Naive B cell (primary cell): ENCODE results near the gene MACC1. TPM values are rescaled to one million over a fixed set of nuclear protein-coding genes. Genes with fewer than 3 reads are reported as not detected.
"Not testable (repeated sequence)": the region's sequence is repeated elsewhere in the genome, so short reads cannot be mapped to it uniquely, and the experiment has no call there.

Experiments
- ATAC-seq, 2 donors: fragments of 150-1000 bp; cut with Tn5 transposase; 2 replicates each; pipeline ENCODE4 v1.10.0; 2021; ENCODE audit warnings: low read depth in 2 of 2, mild to moderate bottlenecking in 2 of 2, moderate library complexity in 2 of 2
- DNase-seq: peaks from one replicate; pipeline ENCODE4 v3.0.0; 2022
- H3K27ac Mint-ChIP-seq, 6 donors: one replicate each; pipeline ENCODE4 v1.8.0; 2020 to 2022; ENCODE audit warnings: mild to moderate bottlenecking in 6 of 6, mixed read lengths in 6 of 6, moderate library complexity in 5 of 6, inconsistent platforms in 2 of 6
- H3K27me3 Mint-ChIP-seq, 3 donors: one replicate each; pipeline ENCODE4 v1.8.0; 2021 to 2022; ENCODE audit warnings: mixed read lengths in 3 of 3, mild to moderate bottlenecking in 1 of 3
- H3K36me3 Mint-ChIP-seq, 2 donors: one replicate each; pipeline ENCODE4 v1.8.0; 2020 to 2022; ENCODE audit warnings: mixed read lengths in 2 of 2, inconsistent platforms in 1 of 2, mild to moderate bottlenecking in 1 of 2
- H3K4me1 Mint-ChIP-seq, 3 donors: one replicate each; pipeline ENCODE4 v1.8.0; 2020 to 2022; ENCODE audit warnings: mixed read lengths in 3 of 3, inconsistent platforms in 1 of 3, mild to moderate bottlenecking in 1 of 3, moderate library complexity in 1 of 3
- H3K4me3 Mint-ChIP-seq, 8 donors: one replicate each; pipeline ENCODE4 v1.8.0; 2020 to 2022; ENCODE audit warnings: mild to moderate bottlenecking in 8 of 8, mixed read lengths in 8 of 8, moderate library complexity in 8 of 8, inconsistent platforms in 2 of 8
- H3K9me3 Mint-ChIP-seq, 7 donors: one replicate each; pipeline ENCODE4 v1.8.0; 2020 to 2022; ENCODE audit warnings: mixed read lengths in 7 of 7, mild to moderate bottlenecking in 5 of 7, inconsistent platforms in 2 of 7, moderate library complexity in 1 of 7
- polyA plus RNA-seq, 6 donors: library from polyadenylated mRNA; unstranded; fragments of 300-500 nt; fragmentation: Illumina TruSeq; gene quantifications; one replicate each; pipeline ENCODE4 v1.2.3, GENCODE V29; 2021; ENCODE audit warnings: low read depth in 6 of 6

The MACC1 gene
- polyA plus RNA-seq, 6 donors from 2014 or later, result 0.06 to 1.9 (median 0.89) TPM

GRCh38 chr7:20146451-20146850 is 70.7 kb downstream of the MACC1 start:
- no peak for DNase-seq
- H3K4me1 Mint-ChIP-seq, result peaks cover 8 to 12% (median 10%) of the 10 kb centered on the region in 3 donors
- no peaks in the 10 kb centered on the region for H3K9me3 Mint-ChIP-seq
- no peaks in the 10 kb centered on the region for H3K27me3 Mint-ChIP-seq
- peaks cover 11 to 19% of the 10 kb centered on the region in 2 donors for H3K36me3 Mint-ChIP-seq
- no peak for ATAC-seq
- no peak overlapping the region for H3K27ac Mint-ChIP-seq
- H3K4me3 Mint-ChIP-seq, result no peak overlapping the region

GRCh38 chr7:20144801-20145200 is 72.4 kb downstream of the MACC1 start:
- Mint-ChIP-seq H3K36me3 (peaks cover 19 to 20% of the 10 kb centered on the region in 2 donors), H3K27me3 (no peaks in the 10 kb centered on the region), H3K27ac (peak overlapping the region in 1 of 6 donors; percentile 16), H3K4me3 (no peak overlapping the region), H3K4me1 (peaks cover 0 to 7% (median 0%) of the 10 kb centered on the region in 3 donors), H3K9me3 (no peaks in the 10 kb centered on the region)
- ATAC-seq (no peak), DNase-seq (no peak)

- Mint-ChIP-seq H3K36me3 (peaks cover 19 to 23% of the 10 kb centered on the region in 2 donors), H3K27ac (no peak overlapping the region), H3K27me3 (no peaks in the 10 kb centered on the region), H3K4me1 (peaks cover 0 to 7% (median 0%) of the 10 kb centered on the region in 3 donors), H3K4me3 (no peak overlapping the region), H3K9me3 (no peaks in the 10 kb centered on the region)
- DNase-seq, result no peak
- no peak for ATAC-seq
Observed at GRCh38 chr7:20141666-20142065, 75.5 kb downstream of the MACC1 start.

DNA sequence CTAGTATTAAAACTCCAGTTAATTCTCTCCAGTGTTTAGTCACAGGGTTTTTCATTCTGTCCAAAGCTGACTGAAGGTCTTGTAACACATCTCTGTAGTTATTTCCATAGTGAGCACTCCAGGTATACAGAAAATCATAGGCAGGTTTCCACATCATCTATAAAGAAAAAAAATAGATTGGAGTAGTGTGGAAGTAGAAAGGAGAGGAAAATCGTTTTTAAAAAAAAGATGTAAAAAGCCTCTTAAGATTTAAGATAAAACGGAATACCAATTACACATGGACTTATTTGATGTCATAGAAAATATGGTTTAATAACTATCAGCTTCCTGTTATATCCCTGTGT is 76.2 kb downstream of the MACC1 start:
- Mint-ChIP-seq H3K27me3 (no peaks in the 10 kb centered on the region), H3K9me3 (no peaks in the 10 kb centered on the region), H3K4me3 (no peak overlapping the region), H3K36me3 (peaks cover 19 to 20% of the 10 kb centered on the region in 2 donors), H3K4me1 (peaks cover 0 to 7% (median 0%) of the 10 kb centered on the region in 3 donors), H3K27ac (peak overlapping the region in 1 of 6 donors; percentile 57)
- DNase-seq (no peak), ATAC-seq (no peak)

DNA sequence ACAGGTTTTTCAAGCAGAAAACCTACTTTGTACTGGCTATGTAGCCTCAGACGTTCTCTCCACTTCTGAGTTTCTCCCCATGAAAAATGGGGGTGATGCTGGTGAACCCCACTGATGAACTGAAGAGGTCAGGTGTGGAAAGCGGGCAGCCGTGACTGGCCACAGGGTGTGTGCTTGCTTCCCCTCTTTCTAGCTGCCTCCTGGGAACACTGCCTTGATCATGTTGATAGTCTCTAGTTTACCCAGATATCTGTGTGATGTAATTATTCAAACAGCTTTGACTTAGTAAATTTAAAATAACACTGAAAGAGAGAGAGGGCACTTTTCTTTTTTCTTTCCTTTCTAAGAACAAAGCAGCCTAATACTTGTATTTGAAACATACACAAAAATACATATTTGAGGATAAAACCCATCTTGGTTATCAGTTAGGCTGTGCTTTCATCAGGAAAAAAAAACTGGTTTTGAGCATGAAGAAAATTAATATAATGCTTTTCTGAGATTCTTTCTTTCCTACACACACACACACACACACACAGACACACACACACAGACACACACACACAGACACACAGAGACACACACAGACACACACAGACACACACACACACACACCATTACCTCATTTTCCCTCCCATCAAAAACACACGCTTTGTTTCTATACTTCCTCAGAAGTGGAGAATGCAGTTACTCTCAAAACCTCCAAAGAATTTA is 76.7 kb downstream of the MACC1 start:
- Mint-ChIP-seq H3K4me1 (peaks cover 0 to 5% (median 0%) of the 10 kb centered on the region in 3 donors), H3K9me3 (no peaks in the 10 kb centered on the region), H3K4me3 (no peak overlapping the region), H3K36me3 (peaks cover 18 to 20% of the 10 kb centered on the region in 2 donors), H3K27me3 (no peaks in the 10 kb centered on the region), H3K27ac (peak overlapping the region in 2 of 6 donors; percentile 12 to 57)
- DNase-seq, result no peak
- no peak for ATAC-seq

GRCh38 chr7:20136647-20137046 is 80.5 kb downstream of the MACC1 start:
- H3K27ac Mint-ChIP-seq, result no peak overlapping the region
- no peaks in the 10 kb centered on the region for H3K27me3 Mint-ChIP-seq
- H3K9me3 Mint-ChIP-seq, result no peaks in the 10 kb centered on the region
- H3K4me3 Mint-ChIP-seq, result no peak overlapping the region
- DNase-seq (no peak), ATAC-seq (no peak)
- H3K4me1 Mint-ChIP-seq, result no peaks in the 10 kb centered on the region
- peaks cover 0 to 21% of the 10 kb centered on the region in 2 donors for H3K36me3 Mint-ChIP-seq

GRCh38 chr7:20133803-20134202 is 83.4 kb downstream of the MACC1 start:
- no peaks in the 10 kb centered on the region for H3K4me1 Mint-ChIP-seq
- no peaks in the 10 kb centered on the region for H3K27me3 Mint-ChIP-seq
- no peak for DNase-seq
- no peak overlapping the region for H3K27ac Mint-ChIP-seq
- no peak for ATAC-seq
- H3K9me3 Mint-ChIP-seq, result no peaks in the 10 kb centered on the region
- H3K4me3 Mint-ChIP-seq, result no peak overlapping the region
- H3K36me3 Mint-ChIP-seq, result peaks cover 0 to 6% of the 10 kb centered on the region in 2 donors

DNA sequence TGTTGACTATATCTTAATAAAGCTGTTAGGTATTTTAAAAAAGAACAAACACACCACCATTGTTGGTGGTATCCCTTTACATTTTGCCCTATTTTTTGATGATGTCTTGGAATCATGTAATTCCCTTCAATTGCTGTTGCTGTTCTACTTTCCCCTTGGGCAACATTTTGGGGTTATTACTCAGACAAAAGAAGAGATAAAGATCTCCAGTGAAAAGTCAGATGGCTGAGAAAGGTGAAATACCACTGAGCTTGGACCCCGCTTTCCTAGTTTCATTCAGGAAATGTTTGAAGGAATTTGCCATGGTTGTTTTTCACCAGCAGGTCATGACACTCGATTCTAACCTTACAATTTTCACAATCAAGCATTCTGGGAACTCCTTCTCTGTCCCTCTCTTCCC is 84.6 kb downstream of the MACC1 start:
- Mint-ChIP-seq H3K9me3 (no peaks in the 10 kb centered on the region), H3K4me3 (no peak overlapping the region), H3K27ac (no peak overlapping the region), H3K36me3 (peaks cover 0 to 6% of the 10 kb centered on the region in 2 donors), H3K27me3 (no peaks in the 10 kb centered on the region), H3K4me1 (no peaks in the 10 kb centered on the region)
- DNase-seq (no peak), ATAC-seq (no peak)

GRCh38 chr7:20131776-20132175 is 85.4 kb downstream of the MACC1 start:
- no peaks in the 10 kb centered on the region for H3K27me3 Mint-ChIP-seq
- no peaks in the 10 kb centered on the region for H3K9me3 Mint-ChIP-seq
- H3K4me1 Mint-ChIP-seq, result no peaks in the 10 kb centered on the region
- ATAC-seq (no peak), DNase-seq (no peak)
- peaks cover 0 to 6% of the 10 kb centered on the region in 2 donors for H3K36me3 Mint-ChIP-seq
- H3K4me3 Mint-ChIP-seq, result no peak overlapping the region
- H3K27ac Mint-ChIP-seq, result no peak overlapping the region

DNA sequence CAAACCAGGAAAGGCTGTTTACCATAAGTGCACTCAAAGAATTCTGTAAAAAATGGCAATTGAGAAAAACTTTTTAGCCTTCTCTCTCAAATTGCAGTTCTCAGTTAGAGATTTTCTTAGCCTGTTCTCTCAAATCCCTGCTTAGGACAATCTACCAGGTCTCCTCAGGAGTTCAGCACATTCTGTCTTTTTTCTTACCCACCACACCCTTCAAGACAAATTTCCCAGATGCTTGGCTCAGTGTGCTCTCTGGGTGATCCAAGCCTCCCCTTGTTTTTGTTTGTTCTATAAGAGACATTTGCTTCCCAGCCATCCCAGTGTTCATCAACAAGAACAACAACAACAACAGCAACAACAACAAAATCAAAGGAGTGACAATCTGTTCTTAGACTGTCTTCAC is 87.3 kb downstream of the MACC1 start:
- H3K36me3 Mint-ChIP-seq, result peaks cover 0 to 6% of the 10 kb centered on the region in 2 donors
- ATAC-seq, result no peak
- H3K27ac Mint-ChIP-seq, result no peak overlapping the region
- no peaks in the 10 kb centered on the region for H3K9me3 Mint-ChIP-seq
- no peaks in the 10 kb centered on the region for H3K4me1 Mint-ChIP-seq
- no peaks in the 10 kb centered on the region for H3K27me3 Mint-ChIP-seq
- DNase-seq, result no peak
- H3K4me3 Mint-ChIP-seq, result no peak overlapping the region

- H3K4me3 Mint-ChIP-seq, result no peak overlapping the region
- H3K27ac Mint-ChIP-seq, result no peak overlapping the region
- no peaks in the 10 kb centered on the region for H3K27me3 Mint-ChIP-seq
- H3K4me1 Mint-ChIP-seq, result no peaks in the 10 kb centered on the region
- no peak for DNase-seq
- H3K36me3 Mint-ChIP-seq, result no peaks in the 10 kb centered on the region
- ATAC-seq, result no peak
- no peaks in the 10 kb centered on the region for H3K9me3 Mint-ChIP-seq
Observed at GRCh38 chr7:20128001-20128400, 89.2 kb downstream of the MACC1 start.

DNA sequence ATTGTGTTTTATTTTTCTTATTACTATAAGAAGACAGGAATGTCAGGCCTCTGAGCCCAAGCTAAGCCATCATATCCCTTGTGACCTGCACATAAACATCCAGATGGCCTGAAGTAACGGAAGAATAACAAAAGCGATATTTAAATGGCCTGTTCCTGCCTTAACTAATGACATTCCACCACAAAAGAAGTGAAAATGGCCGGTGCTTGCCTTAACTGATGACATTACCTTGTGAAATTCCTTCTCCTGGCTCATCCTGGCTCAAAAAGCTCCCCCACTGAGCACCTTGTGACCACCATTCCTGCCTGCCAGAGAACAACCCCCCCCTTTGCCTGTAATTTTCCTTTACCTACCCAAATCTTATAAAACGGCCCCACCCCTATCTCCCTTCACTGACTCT is 91.1 kb downstream of the MACC1 start:
- H3K4me1 Mint-ChIP-seq, H3K4me3 Mint-ChIP-seq, H3K27me3 Mint-ChIP-seq, ATAC-seq, H3K36me3 Mint-ChIP-seq, H3K27ac Mint-ChIP-seq, DNase-seq, H3K9me3 Mint-ChIP-seq: not testable (repeated sequence)

DNA sequence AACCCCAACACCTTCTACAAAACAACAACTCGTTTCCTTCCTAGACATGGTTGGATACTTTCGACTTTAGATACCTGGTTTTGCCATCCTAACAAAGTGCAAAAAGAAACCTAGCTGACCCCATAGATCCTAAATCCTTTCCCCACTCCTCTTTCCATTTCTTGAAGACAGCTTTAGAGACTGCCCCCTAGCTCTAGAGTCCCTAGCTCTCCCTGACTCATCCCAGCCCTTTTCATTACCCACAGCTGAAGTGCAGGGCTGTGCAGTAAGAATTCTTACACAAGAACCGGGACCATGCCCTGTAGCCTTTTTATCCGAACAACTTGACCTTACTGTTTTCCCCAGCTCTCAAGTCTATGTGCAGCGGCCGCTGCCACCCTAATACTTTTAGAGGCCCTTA is 93.1 kb downstream of the MACC1 start:
- not testable (repeated sequence) for H3K4me1 Mint-ChIP-seq, H3K36me3 Mint-ChIP-seq

DNA sequence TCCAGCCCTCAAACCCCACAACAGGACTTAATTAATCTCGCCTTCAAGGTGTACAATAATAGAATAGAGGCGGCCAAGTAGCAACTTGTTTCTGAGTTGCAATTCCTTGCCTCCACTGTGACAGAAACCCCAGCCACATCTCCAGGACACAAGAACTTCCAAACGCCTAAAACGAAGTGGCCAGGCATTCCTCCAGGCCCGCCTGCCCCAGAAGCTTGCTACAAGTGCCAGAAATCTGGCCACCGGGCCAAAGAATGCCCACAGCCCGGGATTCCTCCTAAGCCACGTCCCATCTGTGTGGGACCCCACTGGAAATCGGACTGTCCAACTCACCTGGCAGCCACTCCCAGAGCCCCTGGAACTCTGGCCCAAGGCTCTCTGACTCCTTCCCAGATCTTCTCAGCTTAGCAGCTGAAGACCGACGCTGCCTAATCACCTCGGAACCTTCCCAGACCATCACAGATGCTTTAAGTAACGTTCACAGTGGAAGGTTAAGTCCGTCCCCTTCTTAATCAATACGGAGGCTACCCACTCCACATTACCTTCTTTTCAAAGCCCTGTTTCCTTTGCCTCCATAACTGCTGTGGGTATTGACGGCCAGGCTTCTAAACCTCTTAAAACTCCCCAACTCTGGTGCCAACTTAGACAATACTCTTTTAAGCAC is 94.4 kb downstream of the MACC1 start:
- H3K4me3 Mint-ChIP-seq, result not testable (repeated sequence)

More for the DNA sequence above, 93.1 kb downstream of the MACC1 start:
- not testable (repeated sequence) for ATAC-seq, DNase-seq, H3K27ac Mint-ChIP-seq, H3K27me3 Mint-ChIP-seq, H3K4me3 Mint-ChIP-seq, H3K9me3 Mint-ChIP-seq

More for the DNA sequence above, 94.4 kb downstream of the MACC1 start:
- not testable (repeated sequence) for H3K27me3 Mint-ChIP-seq, H3K4me1 Mint-ChIP-seq, H3K36me3 Mint-ChIP-seq, DNase-seq, H3K9me3 Mint-ChIP-seq, ATAC-seq
- H3K27ac Mint-ChIP-seq, result peak overlapping the region in 1 of 6 donors; percentile 23
